ENCODE results near the gene MAMLD1. TPM values are rescaled to one million over a fixed set of nuclear protein-coding genes. Genes with fewer than 3 reads are reported as not detected.

MAMLD1 gene
- polyA plus RNA-seq, 1 experiment = 3.7 TPM

DNA sequence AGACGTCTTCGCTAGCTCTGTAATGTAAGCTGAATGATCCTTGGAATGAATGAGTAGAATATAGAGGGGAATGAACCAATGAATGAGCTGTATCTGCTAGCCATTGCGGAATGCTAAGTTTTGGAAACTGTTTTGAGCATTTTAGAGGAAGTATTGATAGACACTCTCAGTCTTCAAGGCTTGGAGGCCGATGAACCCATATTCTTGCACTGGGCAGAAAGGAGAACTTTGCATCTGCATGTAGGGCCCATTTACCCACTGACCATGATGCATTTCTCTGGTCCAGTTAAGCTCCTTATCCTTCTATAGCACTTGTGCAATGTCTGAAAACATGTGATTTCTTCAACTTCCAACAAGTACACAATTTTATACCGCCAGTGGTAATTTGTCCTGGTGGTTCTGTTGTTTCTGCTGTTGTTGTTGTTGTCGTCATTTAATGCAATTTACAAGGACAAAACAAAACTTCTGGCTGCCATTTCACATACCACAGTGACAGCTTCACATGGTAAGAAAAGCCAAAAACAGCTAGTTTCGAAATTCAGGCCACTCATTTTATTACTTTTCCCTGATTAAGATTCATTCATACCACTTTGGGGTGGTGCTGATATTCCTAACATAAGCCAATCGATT is 120.4 kb downstream of the MAMLD1 start:
- Histone ChIP-seq H3K27me3 (ENCODE audit: control insufficient read depth, insufficient read depth, low read length) (no peaks in the 10 kb centered on the region), H3K4me3 (ENCODE audit: low read depth, low read length) (no peak overlapping the region), H3K9me3 (ENCODE audit: control insufficient read depth, insufficient read depth, low read length) (no peaks in the 10 kb centered on the region), H3K27ac (ENCODE audit: low read depth, low read length) (no peak overlapping the region)
- no peak for DNase-seq (ENCODE audit: low read depth, low spot score)
- ChIA-PET CTCF (interaction anchor here (1.0 to 3.0 kb wide), 3 partner anchors 119 to 545 kb away, joined by 3 to 21 read pairs (median 3); partner anchors contain the start of gene MAMLD1), POLR2A (no interaction called here)
- TF ChIP-seq, protein P1, sequence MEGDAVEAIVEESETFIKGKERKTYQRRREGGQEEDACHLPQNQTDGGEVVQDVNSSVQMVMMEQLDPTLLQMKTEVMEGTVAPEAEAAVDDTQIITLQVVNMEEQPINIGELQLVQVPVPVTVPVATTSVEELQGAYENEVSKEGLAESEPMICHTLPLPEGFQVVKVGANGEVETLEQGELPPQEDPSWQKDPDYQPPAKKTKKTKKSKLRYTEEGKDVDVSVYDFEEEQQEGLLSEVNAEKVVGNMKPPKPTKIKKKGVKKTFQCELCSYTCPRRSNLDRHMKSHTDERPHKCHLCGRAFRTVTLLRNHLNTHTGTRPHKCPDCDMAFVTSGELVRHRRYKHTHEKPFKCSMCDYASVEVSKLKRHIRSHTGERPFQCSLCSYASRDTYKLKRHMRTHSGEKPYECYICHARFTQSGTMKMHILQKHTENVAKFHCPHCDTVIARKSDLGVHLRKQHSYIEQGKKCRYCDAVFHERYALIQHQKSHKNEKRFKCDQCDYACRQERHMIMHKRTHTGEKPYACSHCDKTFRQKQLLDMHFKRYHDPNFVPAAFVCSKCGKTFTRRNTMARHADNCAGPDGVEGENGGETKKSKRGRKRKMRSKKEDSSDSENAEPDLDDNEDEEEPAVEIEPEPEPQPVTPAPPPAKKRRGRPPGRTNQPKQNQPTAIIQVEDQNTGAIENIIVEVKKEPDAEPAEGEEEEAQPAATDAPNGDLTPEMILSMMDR (IDR thresholded peaks at IDR 0.05; ENCODE audit: low read depth, low read length) = no peak

DNA sequence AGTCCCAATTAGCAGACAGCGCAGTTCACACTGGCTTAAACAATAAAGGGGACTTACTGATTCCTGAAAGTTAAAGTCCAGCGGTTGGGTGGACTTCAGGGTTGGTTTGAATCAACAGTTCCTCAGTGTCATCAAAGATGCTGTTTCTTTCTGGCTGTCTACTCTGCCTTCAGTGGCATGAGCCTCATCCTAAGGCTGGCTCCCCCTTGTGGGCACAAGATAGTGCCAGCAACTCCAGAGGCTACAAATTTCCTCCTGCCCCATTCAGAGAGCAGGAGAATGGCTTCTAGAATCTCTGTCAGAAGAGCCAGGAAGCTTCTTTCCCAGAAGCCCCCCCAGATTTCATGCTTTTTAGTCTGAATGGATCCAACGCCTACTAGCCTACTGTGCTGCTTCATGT is 122.9 kb downstream of the MAMLD1 start:
- H3K27me3 ChIP-seq (ENCODE audit: control insufficient read depth, insufficient read depth, low read length) = no peaks in the 10 kb centered on the region
- TF ChIP-seq, protein P1 (IDR thresholded peaks at IDR 0.05; ENCODE audit: low read depth, low read length) = peak; percentile 71
- ChIA-PET POLR2A (no interaction called here), CTCF (interaction anchor here (0.6 to 3.0 kb wide), 21 partner anchors 9 to 546 kb away, joined by 3 to 21 read pairs (median 4); partner anchors contain the start of gene MAMLD1)
- H3K9me3 ChIP-seq (ENCODE audit: control insufficient read depth, insufficient read depth, low read length) = no peaks in the 10 kb centered on the region
- H3K27ac ChIP-seq (ENCODE audit: low read depth, low read length) = no peak overlapping the region
- H3K4me3 ChIP-seq (ENCODE audit: low read depth, low read length) = no peak overlapping the region
- DNase-seq (ENCODE audit: low read depth, low spot score) = peak; percentile 11

DNA sequence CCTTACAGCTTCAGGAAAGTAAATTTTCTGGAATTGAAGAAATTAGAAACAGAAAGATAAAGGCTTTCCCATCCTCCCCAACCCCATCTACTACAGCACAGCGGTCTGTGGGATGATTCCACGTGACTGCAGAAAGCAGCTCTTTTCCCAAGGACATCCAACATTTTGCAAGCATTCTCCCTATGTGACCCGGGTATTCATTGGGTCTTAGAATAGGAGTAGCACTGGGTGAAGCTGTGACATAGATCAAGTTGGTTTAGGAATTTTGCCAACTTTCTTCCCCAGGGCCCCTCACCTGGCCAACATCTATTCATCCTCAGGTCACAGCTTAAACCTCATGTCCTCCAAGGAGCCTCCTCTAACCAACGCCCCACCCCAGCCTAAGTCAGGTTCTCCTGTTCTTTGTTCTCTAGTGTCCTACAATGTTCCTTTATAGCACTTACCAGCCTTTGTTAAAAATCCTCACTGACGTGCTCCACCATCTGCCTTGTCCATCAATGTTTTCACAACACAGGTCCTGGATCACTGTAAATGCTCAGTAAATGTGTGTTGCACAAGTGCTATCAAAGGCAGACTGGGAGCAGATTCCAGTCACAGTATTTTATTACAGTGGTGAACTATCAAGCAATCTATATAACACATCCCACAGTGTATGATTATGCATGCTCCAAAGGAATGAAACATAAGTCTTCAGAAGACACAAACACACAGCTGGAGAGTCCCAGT is 124.4 kb downstream of the MAMLD1 start:
- Histone ChIP-seq H3K27ac (ENCODE audit: low read depth, low read length) (no peak overlapping the region), H3K9me3 (ENCODE audit: control insufficient read depth, insufficient read depth, low read length) (no peaks in the 10 kb centered on the region), H3K4me3 (ENCODE audit: low read depth, low read length) (no peak overlapping the region), H3K27me3 (ENCODE audit: control insufficient read depth, insufficient read depth, low read length) (no peaks in the 10 kb centered on the region)
- DNase-seq (ENCODE audit: low read depth, low spot score) = no peak
- TF ChIP-seq, protein P1 (IDR thresholded peaks at IDR 0.05; ENCODE audit: low read depth, low read length) = no peak
- ChIA-PET CTCF (interaction anchor here (1.2 to 2.2 kb wide), 7 partner anchors 14 to 547 kb away, joined by 3 to 10 read pairs (median 5); no protein-coding TSS in a partner anchor), POLR2A (no interaction called here)

DNA sequence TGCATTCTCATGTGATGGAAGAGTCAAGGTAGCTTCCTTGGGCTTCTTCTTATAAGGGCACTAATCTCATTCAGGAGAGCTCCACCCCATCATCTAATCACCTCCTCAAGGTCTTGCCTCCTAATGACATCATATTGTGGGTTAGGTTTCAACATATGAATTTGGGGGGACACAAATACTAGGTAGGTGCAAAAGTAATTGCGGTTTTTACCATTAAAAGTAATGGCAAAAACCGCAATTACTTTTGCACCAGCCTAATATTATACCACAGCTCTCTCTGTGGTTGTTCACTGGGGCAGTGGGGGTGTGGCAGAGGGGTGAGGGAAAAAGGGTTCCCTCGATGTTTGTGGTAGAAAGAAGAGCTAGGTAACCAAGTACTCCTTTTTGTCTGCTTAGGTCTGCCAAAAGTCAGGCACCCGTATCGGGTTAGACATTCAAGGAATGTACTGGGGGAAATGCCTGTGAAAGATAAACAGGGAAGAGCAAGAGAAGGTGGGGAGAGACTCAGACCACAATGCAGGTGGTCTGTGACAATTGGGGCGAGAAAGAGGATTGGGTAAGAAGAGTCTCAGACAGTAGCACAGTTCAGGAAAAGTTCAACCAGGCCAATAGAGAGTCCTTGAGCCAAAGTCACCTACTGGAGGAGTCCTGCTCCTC is 126.4 kb downstream of the MAMLD1 start:
- H3K27me3 ChIP-seq (ENCODE audit: control insufficient read depth, insufficient read depth, low read length) = no peaks in the 10 kb centered on the region
- H3K9me3 ChIP-seq (ENCODE audit: control insufficient read depth, insufficient read depth, low read length) = no peaks in the 10 kb centered on the region
- ChIA-PET CTCF (interaction anchor here (0.6 kb wide), 1 partner anchor 550 kb away, joined by 5 read pairs; no protein-coding TSS in a partner anchor), POLR2A (no interaction called here)
- no peak overlapping the region for H3K4me3 ChIP-seq (ENCODE audit: low read depth, low read length)
- H3K27ac ChIP-seq (ENCODE audit: low read depth, low read length) = no peak overlapping the region
- TF ChIP-seq, protein P1 (IDR thresholded peaks at IDR 0.05; ENCODE audit: low read depth, low read length) = no peak
- no peak for DNase-seq (ENCODE audit: low read depth, low spot score)
